HEK293T (cell line): ENCODE data around the gene MBNL2.

Experiments
- CTCF ChIA-PET: fragments of 350-600 bp; formaldehyde crosslinking; extraction: SDS; loops from one replicate; lab custom pipeline; 2021; ENCODE audit warnings: antibody characterized with exemption, inconsistent platforms; lab: Yijun Ruan, JAX
- POLR2A ChIA-PET: fragments of 350-600 bp; formaldehyde crosslinking; extraction: SDS; loops from one replicate; lab custom pipeline; 2020; ENCODE audit warnings: antibody characterized with exemption, inconsistent platforms; lab: Yijun Ruan, JAX
- DNase-seq: peaks from one replicate; pipeline ENCODE4 v3.0.0; 2012; ENCODE audit warnings: mixed read lengths; ENCODE audit errors: extremely low spot score
- ARNT ChIP-seq: fragments of 450-650 bp; IDR thresholded peaks from 2 replicates; pipeline ENCODE4 v1.6.1; 2017; ENCODE audit warnings: mild to moderate bottlenecking
- BHLHE40 ChIP-seq: fragments of 450-650 bp; IDR thresholded peaks from 2 replicates; pipeline ENCODE4 v1.6.1; 2016; ENCODE audit warnings: mild to moderate bottlenecking, moderate library complexity, borderline replicate concordance
- CTBP1 ChIP-seq: fragments of 450-650 bp; IDR thresholded peaks from 2 replicates; pipeline ENCODE4 v1.6.1; 2016; ENCODE audit warnings: borderline replicate concordance
- ELF4 ChIP-seq: fragments of 450-650 bp; IDR thresholded peaks from 2 replicates; pipeline ENCODE4 v1.6.1; 2017; ENCODE audit warnings: antibody characterized with exemption
- FOXA1 ChIP-seq: fragments of 450-650 bp; IDR thresholded peaks from 2 replicates; pipeline ENCODE4 v1.6.1; 2016; ENCODE audit warnings: mild to moderate bottlenecking
- FOXK2 ChIP-seq: fragments of 450-650 bp; IDR thresholded peaks from 2 replicates; pipeline ENCODE4 v1.6.1; 2016; ENCODE audit warnings: mild to moderate bottlenecking
- FOXM1 ChIP-seq: fragments of 450-650 bp; IDR thresholded peaks from 2 replicates; pipeline ENCODE4 v1.6.1; 2017; ENCODE audit warnings: mild to moderate bottlenecking, borderline replicate concordance
- HDGF ChIP-seq: fragments of 450-650 bp; IDR thresholded peaks from 2 replicates; pipeline ENCODE4 v1.6.1; 2017; ENCODE audit warnings: antibody characterized with exemption, borderline replicate concordance
- L3MBTL2 ChIP-seq: fragments of 450-650 bp; conservative IDR thresholded peaks from 2 replicates; pipeline ENCODE4 v1.6.1; 2016; ENCODE audit warnings: mild to moderate bottlenecking
- LEF1 ChIP-seq: fragments of 450-650 bp; IDR thresholded peaks from 2 replicates; pipeline ENCODE4 v1.6.1; 2017; ENCODE audit warnings: mild to moderate bottlenecking, borderline replicate concordance
- NFRKB ChIP-seq: fragments of 450-650 bp; IDR thresholded peaks from 2 replicates; pipeline ENCODE4 v1.6.1; 2016; ENCODE audit warnings: mild to moderate bottlenecking, moderate library complexity
- PKNOX1 ChIP-seq: fragments of 450-650 bp; IDR thresholded peaks from 2 replicates; pipeline ENCODE4 v1.6.1; 2016
- SP1 ChIP-seq: fragments of 450-650 bp; IDR thresholded peaks from 2 replicates; pipeline ENCODE4 v1.6.1; 2017
- SUZ12 ChIP-seq: fragments of 450-650 bp; IDR thresholded peaks from 2 replicates; pipeline ENCODE4 v1.6.1; 2016; ENCODE audit warnings: mild to moderate bottlenecking
- TARDBP ChIP-seq: fragments of 450-650 bp; IDR thresholded peaks from 2 replicates; pipeline ENCODE4 v1.6.1; 2016
- ZNF384 ChIP-seq: fragments of 450-650 bp; IDR thresholded peaks from 2 replicates; pipeline ENCODE4 v1.6.1; 2016

The MBNL2 gene

GRCh38 chr13:97266332-97266731 lies 44.2 kb downstream of the MBNL2 start:
- peak; percentile 20 for DNase-seq
- TF ChIP-seq HDGF (no peak), L3MBTL2 (no peak), FOXM1 (no peak), LEF1 (no peak)
- ChIA-PET CTCF (no interaction called here), POLR2A (interaction anchor here (1.4 kb wide), 1 partner anchor 11 kb away, joined by 3 read pairs; no protein-coding TSS in a partner anchor)

- CTCF ChIA-PET, result interaction anchor here (1.2 kb wide), 1 partner anchor 54 kb away, joined by 3 read pairs; no protein-coding TSS in a partner anchor
- POLR2A ChIA-PET, result interaction anchor here (1.0 to 1.4 kb wide), 2 partner anchors 10 to 45 kb away, joined by 3 read pairs; partner anchors contain the start of gene MBNL2
- no peak for DNase-seq
- no peak for TF ChIP-seq BHLHE40
- no peak for TF ChIP-seq ZNF384
- no peak for TF ChIP-seq ELF4
- no peak for TF ChIP-seq HDGF
- no peak for TF ChIP-seq L3MBTL2
- no peak for TF ChIP-seq SP1
- no peak for TF ChIP-seq FOXK2
- no peak for TF ChIP-seq FOXM1
- TF ChIP-seq FOXA1, result no peak
- TF ChIP-seq LEF1, result no peak
- no peak for TF ChIP-seq ARNT
- no peak for TF ChIP-seq TARDBP
- no peak for TF ChIP-seq CTBP1
- no peak for TF ChIP-seq NFRKB
- TF ChIP-seq PKNOX1, result no peak
- no peak for TF ChIP-seq SUZ12
These were observed 44.8 kb downstream of the MBNL2 start for GRCh38 chr13:97266772-97267417.

DNA sequence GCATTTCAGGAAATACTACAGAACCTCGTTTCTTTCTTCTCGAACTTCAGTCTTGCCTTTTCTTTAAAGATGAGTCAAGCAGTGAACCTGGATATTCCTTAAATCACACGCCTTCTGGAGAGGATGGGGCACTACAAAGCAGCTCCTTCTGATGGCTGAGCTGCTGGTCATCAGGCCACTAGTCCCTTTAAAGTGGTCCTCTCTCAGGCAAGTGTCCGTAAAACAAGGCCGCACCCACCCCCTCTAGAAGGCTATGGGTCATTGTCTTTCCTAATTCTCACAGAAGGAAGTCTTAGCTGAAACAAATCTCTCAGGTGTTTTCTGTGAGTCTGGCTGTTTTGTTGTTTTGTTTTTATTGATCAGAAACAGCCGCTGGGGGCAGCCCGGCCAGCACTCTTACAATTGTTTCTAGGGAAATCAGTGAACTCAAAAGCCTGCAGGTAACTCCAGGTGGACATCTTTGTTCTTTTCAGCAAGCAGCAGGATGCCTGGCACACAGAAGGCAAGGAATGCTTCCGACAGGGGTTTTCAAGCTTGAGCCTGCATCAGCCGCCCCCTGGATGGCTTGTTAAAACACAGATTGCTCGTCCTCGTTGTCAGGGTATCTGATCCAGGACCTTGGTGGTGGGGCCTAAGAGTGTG lies 45.4 kb downstream of the MBNL2 start:
- ChIA-PET POLR2A (interaction anchor here (1.0 kb wide), 1 partner anchor 46 kb away, joined by 3 read pairs; the partner anchor contains the start of gene MBNL2), CTCF (interaction anchor here (1.2 kb wide), 1 partner anchor 55 kb away, joined by 3 read pairs; no protein-coding TSS in a partner anchor)
- no peak for DNase-seq
- TF ChIP-seq BHLHE40 (no peak), LEF1 (no peak), L3MBTL2 (no peak), CTBP1 (no peak), ARNT (no peak), FOXM1 (no peak), PKNOX1 (no peak), SP1 (no peak), HDGF (no peak), ELF4 (no peak), ZNF384 (no peak), TARDBP (no peak), SUZ12 (no peak), NFRKB (no peak), FOXA1 (no peak), FOXK2 (no peak)

GRCh38 chr13:97268772-97269171 lies 46.6 kb downstream of the MBNL2 start:
- ChIA-PET POLR2A (interaction anchor here (1.0 kb wide), 1 partner anchor 9 kb away, joined by 3 read pairs; no protein-coding TSS in a partner anchor), CTCF (interaction anchor here (0.6 to 0.7 kb wide), 2 partner anchors 20 to 59 kb away, joined by 3 to 4 read pairs; no protein-coding TSS in a partner anchor)
- no peak for DNase-seq
- no peak for TF ChIP-seq BHLHE40
- no peak for TF ChIP-seq FOXA1
- TF ChIP-seq SP1, result no peak
- TF ChIP-seq ELF4, result no peak
- no peak for TF ChIP-seq FOXK2
- no peak for TF ChIP-seq SUZ12
- TF ChIP-seq TARDBP, result no peak
- no peak for TF ChIP-seq NFRKB
- no peak for TF ChIP-seq PKNOX1
- no peak for TF ChIP-seq LEF1
- no peak for TF ChIP-seq L3MBTL2
- no peak for TF ChIP-seq CTBP1
- TF ChIP-seq ZNF384, result no peak
- no peak for TF ChIP-seq ARNT
- no peak for TF ChIP-seq FOXM1
- TF ChIP-seq HDGF, result no peak

DNA sequence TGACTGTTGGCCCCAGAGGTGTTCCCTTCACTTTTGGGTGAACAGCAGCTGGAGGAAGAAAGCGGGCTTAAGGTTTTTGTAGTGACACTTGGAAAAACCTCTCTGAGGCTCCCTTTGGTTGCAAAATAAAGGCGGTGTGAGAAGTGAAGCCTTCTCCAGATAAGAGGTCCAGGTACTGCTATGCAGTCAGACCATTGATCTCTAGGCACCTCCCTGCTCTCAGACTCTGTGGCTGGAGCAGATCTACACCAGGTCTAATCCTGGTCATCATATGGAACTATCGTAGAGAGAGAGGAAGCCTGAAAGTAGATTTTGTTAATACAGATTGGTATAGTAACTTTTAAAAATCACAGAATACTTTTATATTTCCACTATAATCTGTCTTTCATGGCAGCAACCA lies 47.5 kb downstream of the MBNL2 start:
- CTCF ChIA-PET, result interaction anchor here (0.6 kb wide), 1 partner anchor 60 kb away, joined by 4 read pairs; no protein-coding TSS in a partner anchor
- POLR2A ChIA-PET, result no interaction called here
- TF ChIP-seq ELF4 (no peak), NFRKB (no peak), HDGF (no peak), FOXK2 (no peak), LEF1 (no peak), SUZ12 (no peak), ARNT (no peak), ZNF384 (no peak), FOXM1 (no peak)
- no peak for DNase-seq

DNA sequence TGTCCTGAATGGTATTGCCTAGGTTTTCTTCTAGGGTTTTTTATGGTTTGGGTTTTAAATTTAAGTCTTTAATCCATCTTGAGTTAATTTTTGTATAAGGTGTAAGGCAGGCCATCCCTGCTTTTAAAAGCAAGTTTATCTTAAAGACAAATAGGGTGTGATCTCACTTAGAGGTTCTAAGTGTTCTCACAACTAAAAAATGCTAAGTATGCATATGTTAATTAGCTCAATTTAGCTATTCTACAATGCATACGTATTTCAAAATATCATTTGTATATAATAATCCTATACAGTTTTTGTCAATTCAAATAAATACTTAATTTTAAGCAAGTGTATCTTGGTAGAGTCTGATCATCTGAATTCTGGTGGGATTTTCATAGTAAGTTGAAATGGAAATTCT lies 50.4 kb downstream of the MBNL2 start:
- CTCF ChIA-PET, result no interaction called here
- no peak for DNase-seq
- TF ChIP-seq FOXA1 (no peak), LEF1 (no peak), TARDBP (no peak), L3MBTL2 (no peak), CTBP1 (no peak), NFRKB (no peak), HDGF (no peak), ARNT (no peak), FOXM1 (no peak), PKNOX1 (no peak), BHLHE40 (no peak), ELF4 (no peak), SP1 (no peak), FOXK2 (no peak), SUZ12 (no peak), ZNF384 (no peak)
- POLR2A ChIA-PET, result no interaction called here
